ENCODE results near the gene ADAMTS4. TPM values are rescaled to one million over a fixed set of nuclear protein-coding genes. Genes with fewer than 3 reads are reported as not detected.
A peak's percentile ranks its signal among the peaks of the same experiment; 100 is the strongest.
"Not testable (repeated sequence)": the region's sequence is repeated elsewhere in the genome, so short reads cannot be mapped to it uniquely, and the experiment has no call there.

The ADAMTS4 gene
- total and polyA plus RNA-seq, 8 donors, result 0.89 to 20.6 (median 2.3) TPM

DNA sequence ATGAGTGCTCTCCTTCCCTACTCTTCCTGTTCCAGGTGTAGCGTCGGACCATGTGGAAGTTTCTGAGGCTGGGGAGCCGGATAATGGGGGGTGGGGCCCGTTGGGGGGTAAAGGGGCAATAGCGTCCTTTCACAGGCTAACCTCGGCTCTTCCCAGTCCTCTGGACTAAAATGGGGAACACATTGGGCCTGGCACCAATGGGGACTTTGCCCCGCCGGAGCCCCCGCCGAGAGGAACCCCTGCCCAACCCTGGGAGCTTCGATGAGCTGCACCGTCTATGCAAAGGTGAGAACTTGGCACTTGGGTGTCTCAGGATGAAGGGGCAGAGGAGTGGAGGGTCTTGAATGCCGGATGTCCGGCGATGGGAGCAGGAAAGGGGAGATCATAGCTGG, 27.5 kb upstream of the ADAMTS4 start:
- H3K4me1 ChIP-seq, result peaks cover 16 to 42% (median 29%) of the 10 kb centered on the region in 4 donors
- H3K4me3 ChIP-seq, result peak overlapping the region; percentile 65 to 83 (median 78)
- intact Hi-C loops (cut with DNase I; ENCODE audit: low total_unique reads), result loop anchor here (5.0 kb wide), 1 partner anchor 156 kb away; no protein-coding TSS in a partner anchor
- WGBS, 5 donors, result 6 to 13% (median 9%) methylated on average over 14 to 15 of the region's 15 CpGs
- H3K27me3 ChIP-seq, result no peaks in the 10 kb centered on the region
- DNase-seq, result no peak
- TF ChIP-seq, protein P1, sequence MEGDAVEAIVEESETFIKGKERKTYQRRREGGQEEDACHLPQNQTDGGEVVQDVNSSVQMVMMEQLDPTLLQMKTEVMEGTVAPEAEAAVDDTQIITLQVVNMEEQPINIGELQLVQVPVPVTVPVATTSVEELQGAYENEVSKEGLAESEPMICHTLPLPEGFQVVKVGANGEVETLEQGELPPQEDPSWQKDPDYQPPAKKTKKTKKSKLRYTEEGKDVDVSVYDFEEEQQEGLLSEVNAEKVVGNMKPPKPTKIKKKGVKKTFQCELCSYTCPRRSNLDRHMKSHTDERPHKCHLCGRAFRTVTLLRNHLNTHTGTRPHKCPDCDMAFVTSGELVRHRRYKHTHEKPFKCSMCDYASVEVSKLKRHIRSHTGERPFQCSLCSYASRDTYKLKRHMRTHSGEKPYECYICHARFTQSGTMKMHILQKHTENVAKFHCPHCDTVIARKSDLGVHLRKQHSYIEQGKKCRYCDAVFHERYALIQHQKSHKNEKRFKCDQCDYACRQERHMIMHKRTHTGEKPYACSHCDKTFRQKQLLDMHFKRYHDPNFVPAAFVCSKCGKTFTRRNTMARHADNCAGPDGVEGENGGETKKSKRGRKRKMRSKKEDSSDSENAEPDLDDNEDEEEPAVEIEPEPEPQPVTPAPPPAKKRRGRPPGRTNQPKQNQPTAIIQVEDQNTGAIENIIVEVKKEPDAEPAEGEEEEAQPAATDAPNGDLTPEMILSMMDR (IDR thresholded peaks at IDR 0.05), result no peak
- TF ChIP-seq POLR2AphosphoS5 (IDR thresholded peaks at IDR 0.05) (no peak), POLR2A (IDR thresholded peaks at IDR 0.05) (no peak), EP300 (IDR thresholded peaks at IDR 0.05) (no peak)
- H3K27ac ChIP-seq, result peak overlapping the region in 4 of 5 donors; percentile 75 to 84 (median 80)
- H3K9me3 ChIP-seq, result no peaks in the 10 kb centered on the region
- peaks cover 20 to 37% (median 29%) of the 10 kb centered on the region in 4 donors for H3K36me3 ChIP-seq

DNA sequence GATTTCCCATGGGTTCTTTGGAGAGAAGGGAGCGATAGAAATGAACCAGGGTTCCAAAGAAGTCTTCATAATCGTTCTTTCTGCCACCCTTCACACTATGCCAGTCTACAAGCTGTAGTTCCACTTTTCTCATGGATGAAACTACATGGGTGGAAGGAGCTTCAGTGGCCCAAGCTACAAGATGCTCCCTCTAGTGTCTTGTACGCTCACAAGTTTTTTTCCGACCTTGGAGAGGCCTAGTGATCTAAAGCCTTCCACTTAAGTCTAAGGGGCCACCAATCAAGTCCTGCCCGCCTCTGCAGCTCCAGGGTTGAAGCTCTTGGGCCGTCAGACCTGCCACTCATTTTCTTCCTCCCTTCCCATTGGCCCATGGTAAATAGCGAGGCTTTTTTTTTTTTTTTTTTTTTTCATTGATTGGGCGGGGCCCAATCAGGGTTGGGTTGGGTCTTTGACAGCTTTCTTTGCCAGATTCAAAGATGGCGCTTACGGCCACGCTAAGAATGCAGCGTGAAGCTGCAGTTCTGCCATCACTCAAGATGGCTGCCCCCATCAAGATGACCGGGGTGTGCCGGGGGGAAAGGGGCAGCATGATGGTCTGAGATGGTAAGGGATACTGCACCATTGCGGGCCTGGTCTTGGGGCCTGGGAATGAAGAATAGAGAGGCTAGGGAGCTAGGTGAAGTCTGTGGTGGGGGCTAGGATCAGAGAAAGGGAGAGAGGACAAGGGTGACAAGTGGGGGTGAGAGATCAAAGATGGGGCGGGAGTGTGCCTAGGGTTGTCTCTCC, 26.9 kb upstream of the ADAMTS4 start, which contains the start of gene TOMM40L:
TOMM40L (plus strand) TSS at position 527 of the 786 bp plus-strand sequence. CDS start 430 bp downstream, outside the sequence.
- TF ChIP-seq, protein P1 (IDR thresholded peaks at IDR 0.05), result peak in 4 of 7 experiments; percentile 18 to 49 (median 35)
- no peak for TF ChIP-seq POLR2A (IDR thresholded peaks at IDR 0.05)
- TF ChIP-seq POLR2AphosphoS5 (IDR thresholded peaks at IDR 0.05), result peak in 1 of 3 donors; percentile 79
- no peak for TF ChIP-seq EP300 (IDR thresholded peaks at IDR 0.05)
- 8 to 10% (median 8%) methylated on average over 16 of the region's 16 CpGs for WGBS, 5 donors
- Histone ChIP-seq H3K36me3 (peaks cover 20 to 33% (median 27%) of the 10 kb centered on the region in 4 donors), H3K9me3 (no peaks in the 10 kb centered on the region), H3K4me1 (peaks cover 16 to 42% (median 29%) of the 10 kb centered on the region in 4 donors), H3K27me3 (no peaks in the 10 kb centered on the region), H3K4me3 (peak within 1 kb of the TSS; percentile 65 to 83 (median 78)), H3K27ac (peak within 1 kb of the TSS; percentile 52 to 84 (median 79))
- peak; percentile 84 to 98 for DNase-seq
- intact Hi-C loops (cut with DNase I; ENCODE audit: low total_unique reads), result loop anchor here (5.0 kb wide), 1 partner anchor 157 kb away; no protein-coding TSS in a partner anchor

DNA sequence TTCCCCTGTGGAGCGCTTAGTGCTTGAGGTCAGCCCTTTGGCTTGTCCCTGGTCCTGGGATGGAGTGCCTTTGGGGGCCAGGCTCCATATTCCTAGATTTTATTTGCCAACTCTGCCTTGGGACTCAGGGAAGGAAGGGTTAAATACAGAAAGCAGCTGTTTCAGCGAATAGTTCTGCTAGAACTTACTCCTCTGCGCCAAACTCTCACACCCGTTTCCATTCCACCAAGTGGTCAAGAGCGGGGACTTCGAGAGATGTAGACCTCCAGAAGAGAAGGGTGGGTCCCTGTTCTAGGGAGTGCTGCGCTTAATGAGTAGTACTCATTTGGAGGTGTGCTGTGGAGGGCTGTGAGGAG, 26.3 kb upstream of the ADAMTS4 start:
- Histone ChIP-seq H3K27me3 (no peaks in the 10 kb centered on the region), H3K27ac (peak overlapping the region in 4 of 5 donors; percentile 54 to 79 (median 74)), H3K4me3 (no peak overlapping the region), H3K9me3 (no peaks in the 10 kb centered on the region), H3K4me1 (peaks cover 16 to 42% (median 29%) of the 10 kb centered on the region in 4 donors), H3K36me3 (peaks cover 20 to 27% (median 22%) of the 10 kb centered on the region in 4 donors)
- TF ChIP-seq, protein P1 (IDR thresholded peaks at IDR 0.05), result no peak
- intact Hi-C loops (cut with DNase I; ENCODE audit: low total_unique reads), result loop anchor here (5.0 kb wide), 1 partner anchor 157 kb away; no protein-coding TSS in a partner anchor
- no peak for DNase-seq
- 67 to 78% (median 74%) methylated on average over 7 of the region's 7 CpGs for WGBS, 5 donors

- 76 to 86% (median 84%) methylated on average over 13 of the region's 13 CpGs for WGBS, 5 donors
- H3K4me3 ChIP-seq, H3K9me3 ChIP-seq, H3K27me3 ChIP-seq, DNase-seq: not testable (repeated sequence)
- peak overlapping the region in 1 of 5 donors; percentile 79 for H3K27ac ChIP-seq
- intact Hi-C loops (cut with DNase I; ENCODE audit: low total_unique reads), result loop anchor here (5.0 kb wide), 1 partner anchor 158 kb away; no protein-coding TSS in a partner anchor
- peaks cover 16 to 23% (median 18%) of the 10 kb centered on the region in 4 donors for H3K36me3 ChIP-seq
- H3K4me1 ChIP-seq, result peaks cover 16 to 42% (median 29%) of the 10 kb centered on the region in 4 donors
Measured at GRCh38 chr1:161224695-161225087, 25.8 kb upstream of the ADAMTS4 start.
